OCI-LY1 (cell line): ENCODE results near the gene AKR1C2.
"Not testable (repeated sequence)": the region's sequence is repeated elsewhere in the genome, so short reads cannot be mapped to it uniquely, and the experiment has no call there.

ENCODE experiments used
- CTCF ChIP-seq: fragments of 200-600 bp; sonication (generic), shearing (Covaris generic); IDR thresholded peaks from 2 replicates; pipeline ENCODE4 v1.5.1; 2017; ENCODE audit warnings: mild to moderate bottlenecking, antibody characterized with exemption, low read length, moderate library complexity, mixed read lengths
- EZH2 ChIP-seq: fragments of 200-600 bp; sonication (generic), shearing (Covaris generic); IDR thresholded peaks from 2 replicates; pipeline ENCODE4 v1.8.0; 2017; ENCODE audit warnings: borderline replicate concordance, mixed run types, mild to moderate bottlenecking, antibody characterized with exemption, low read length, moderate library complexity, mixed read lengths

- TF ChIP-seq CTCF, EZH2: not testable (repeated sequence)
These were observed 60.2 kb downstream of the AKR1C2 start for GRCh38 chr10:4943416-4943815.
